ENCODE results near the gene CEP164. TPM values are rescaled to one million over a fixed set of nuclear protein-coding genes. Genes with fewer than 3 reads are reported as not detected.
A peak's percentile ranks its signal among the peaks of the same experiment; 100 is the strongest.

Gene CEP164
- total RNA-seq, 1 experiment from 2014 or later = 22.2 TPM

DNA sequence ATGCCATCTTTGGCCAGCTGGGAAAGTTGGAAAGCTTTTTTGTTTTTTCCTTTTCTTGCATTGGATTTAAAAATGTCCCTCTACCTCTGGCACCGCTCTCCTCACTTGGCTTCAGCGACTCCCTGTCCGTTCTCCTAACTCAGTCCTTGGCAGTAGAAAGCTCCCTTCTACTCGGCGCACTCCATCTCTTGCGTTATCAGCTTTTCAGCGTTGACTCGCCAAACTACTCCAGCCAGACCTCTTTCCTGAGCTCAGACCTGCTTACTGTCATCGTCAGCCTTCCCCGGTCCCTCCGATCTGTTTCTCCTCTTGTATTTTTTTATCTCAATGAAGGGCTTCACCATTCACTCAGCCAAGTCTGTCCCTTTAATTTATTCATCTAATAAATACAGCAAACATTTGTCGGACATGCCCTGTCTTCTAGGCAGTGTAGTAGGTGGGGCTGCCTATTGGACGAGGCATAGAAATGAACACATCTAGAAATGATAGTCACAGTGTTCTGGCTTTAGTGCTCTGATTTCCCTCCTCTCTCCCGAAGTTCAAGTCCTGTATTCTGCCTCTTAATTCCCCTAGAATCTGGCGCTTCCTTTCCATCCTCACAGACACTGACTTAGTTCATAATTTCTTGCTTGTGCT lies 839 bp downstream of the CEP164 start:
- no peaks in the 10 kb centered on the region for H3K9me3 ChIP-seq (ENCODE audit: control insufficient read depth in 1 of 2, insufficient read depth in 1 of 2, low read depth in 1 of 2, low read length in 2 of 2)
- RAD21 ChIA-PET (ENCODE audit: low non-redundant PET in 1 of 2, low total read pairs in 2 of 2, uncharacterized antibody in 2 of 2, unreplicated experiment in 2 of 2) = no interaction called here
- H3K27me3 ChIP-seq (ENCODE audit: insufficient read depth, low read length) = no peaks in the 10 kb centered on the region
- no peak overlapping the region for H2AFZ ChIP-seq (ENCODE audit: low read depth, low read length, poor library complexity, severe bottlenecking)
- no peaks in the 10 kb centered on the region for H4K20me1 ChIP-seq (ENCODE audit: insufficient read depth)
- TSS peak; percentile 48 for BruUV-seq (replicated peaks)
- peak overlapping the region; percentile 77 for H3K4me2 ChIP-seq (ENCODE audit: low read length)
- CTCF ChIA-PET = no interaction called here
- H3K36me3 ChIP-seq (ENCODE audit: control insufficient read depth in 1 of 2, insufficient read depth in 2 of 2, low read length in 2 of 2) = no peaks in the 10 kb centered on the region
- peaks cover 0 to 23% of the 10 kb centered on the region in 2 experiments; a peak in 2 of 4 replicates for H3K4me1 ChIP-seq (ENCODE audit: control insufficient read depth in 1 of 2, insufficient read depth in 2 of 2, low read length in 2 of 2)
- H3K79me2 ChIP-seq (ENCODE audit: insufficient read depth, low read length) = no peaks in the 10 kb centered on the region; the same call in 1 of the 2 replicates
- ATAC-seq = peak; percentile 4; the same call in 1 of the 2 replicates
- intact Hi-C loops (cut with micrococcal nuclease) = no loop called here
- H3K9me2 ChIP-seq (ENCODE audit: insufficient read depth) = no peaks in the 10 kb centered on the region
- POLR2A ChIA-PET = interaction anchor here (1.2 kb wide), 1 partner anchor 13 kb away, joined by 6 read pairs; no protein-coding TSS in a partner anchor
- H3K27ac ChIP-seq (ENCODE audit: low read depth, low read length) = peak overlapping the region; percentile 57
- DNase-seq (ENCODE audit: low read depth, low spot score) = no peak
- H3K9ac ChIP-seq (ENCODE audit: low read length) = peak overlapping the region; percentile 79
- H3K4me3 ChIP-seq (replicated peaks in 1 of 2; ENCODE audit: low read depth in 1 of 2, low read length in 2 of 2) = peak overlapping the region; percentile 77 to 90
- TF ChIP-seq SIN3A (IDR thresholded peaks at IDR 0.05; ENCODE audit: low read depth) (no peak), SRF (IDR thresholded peaks at IDR 0.05; ENCODE audit: low read depth) (no peak), POLR2A (IDR thresholded peaks at IDR 0.05; ENCODE audit: borderline replicate concordance, extremely low read depth, insufficient read depth, insufficient read length) (no peak), JUND (IDR thresholded peaks at IDR 0.05) (no peak), CEBPB (IDR thresholded peaks at IDR 0.05; ENCODE audit: low read depth) (no peak), ZFX (IDR thresholded peaks at IDR 0.05) (no peak), RAD21 (IDR thresholded peaks at IDR 0.05; ENCODE audit: low read depth) (no peak)
- TF ChIP-seq, protein P1, sequence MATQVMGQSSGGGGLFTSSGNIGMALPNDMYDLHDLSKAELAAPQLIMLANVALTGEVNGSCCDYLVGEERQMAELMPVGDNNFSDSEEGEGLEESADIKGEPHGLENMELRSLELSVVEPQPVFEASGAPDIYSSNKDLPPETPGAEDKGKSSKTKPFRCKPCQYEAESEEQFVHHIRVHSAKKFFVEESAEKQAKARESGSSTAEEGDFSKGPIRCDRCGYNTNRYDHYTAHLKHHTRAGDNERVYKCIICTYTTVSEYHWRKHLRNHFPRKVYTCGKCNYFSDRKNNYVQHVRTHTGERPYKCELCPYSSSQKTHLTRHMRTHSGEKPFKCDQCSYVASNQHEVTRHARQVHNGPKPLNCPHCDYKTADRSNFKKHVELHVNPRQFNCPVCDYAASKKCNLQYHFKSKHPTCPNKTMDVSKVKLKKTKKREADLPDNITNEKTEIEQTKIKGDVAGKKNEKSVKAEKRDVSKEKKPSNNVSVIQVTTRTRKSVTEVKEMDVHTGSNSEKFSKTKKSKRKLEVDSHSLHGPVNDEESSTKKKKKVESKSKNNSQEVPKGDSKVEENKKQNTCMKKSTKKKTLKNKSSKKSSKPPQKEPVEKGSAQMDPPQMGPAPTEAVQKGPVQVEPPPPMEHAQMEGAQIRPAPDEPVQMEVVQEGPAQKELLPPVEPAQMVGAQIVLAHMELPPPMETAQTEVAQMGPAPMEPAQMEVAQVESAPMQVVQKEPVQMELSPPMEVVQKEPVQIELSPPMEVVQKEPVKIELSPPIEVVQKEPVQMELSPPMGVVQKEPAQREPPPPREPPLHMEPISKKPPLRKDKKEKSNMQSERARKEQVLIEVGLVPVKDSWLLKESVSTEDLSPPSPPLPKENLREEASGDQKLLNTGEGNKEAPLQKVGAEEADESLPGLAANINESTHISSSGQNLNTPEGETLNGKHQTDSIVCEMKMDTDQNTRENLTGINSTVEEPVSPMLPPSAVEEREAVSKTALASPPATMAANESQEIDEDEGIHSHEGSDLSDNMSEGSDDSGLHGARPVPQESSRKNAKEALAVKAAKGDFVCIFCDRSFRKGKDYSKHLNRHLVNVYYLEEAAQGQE (IDR thresholded peaks at IDR 0.05; ENCODE audit: low read depth) = no peak
